Measurements from ENCODE around the gene NMNAT2. TPM values are rescaled to one million over a fixed set of nuclear protein-coding genes. Genes with fewer than 3 reads are reported as not detected.

The NMNAT2 gene
- total and polyA plus RNA-seq, 2 donors (not counting 3 experiments of a cell fraction or from before 2014, with no cell fraction given), result 0.28 to 0.38 TPM

DNA sequence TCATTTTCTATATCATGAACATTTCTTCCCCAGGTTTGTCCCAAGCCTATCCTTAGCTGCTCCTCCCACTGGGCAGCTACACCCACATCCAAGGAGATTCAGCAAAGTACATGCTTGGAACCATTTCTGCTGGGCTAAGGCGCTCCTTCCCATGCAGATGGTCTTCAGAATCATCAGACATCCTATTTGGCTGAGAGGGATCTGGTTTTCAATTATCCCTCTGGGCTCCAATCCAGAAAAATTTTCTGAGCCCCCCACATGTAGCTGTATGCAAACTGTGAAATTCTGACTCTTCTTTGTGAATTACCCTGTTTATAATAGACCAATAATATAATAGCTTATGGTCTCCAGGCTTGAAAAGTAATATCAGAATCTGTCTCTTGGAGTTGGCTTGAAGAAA lies 132.9 kb downstream of the NMNAT2 start:
- ChIA-PET POLR2A (no interaction called here), CTCF (no interaction called here)
- no TSS peak for BruUV-seq (replicated peaks)
- Histone ChIP-seq H4K20me1 (replicated peaks; ENCODE audit: control insufficient read depth, extremely low read depth, insufficient read depth, low read length) (no peaks in the 10 kb centered on the region), H3K9me3 (replicated peaks; ENCODE audit: control insufficient read depth, insufficient read depth, low read length) (no peaks in the 10 kb centered on the region), H3K27ac (ENCODE audit: insufficient read depth, low read depth, low read length) (no peak overlapping the region), H3K9me1 (replicated peaks; ENCODE audit: control insufficient read depth, extremely low read depth, insufficient read depth, low read length) (no peaks in the 10 kb centered on the region), H3K36me3 (ENCODE audit: control insufficient read depth in 2 of 2, extremely low read depth in 1 of 2, insufficient read depth in 2 of 2, low read length in 2 of 2) (no peaks in the 10 kb centered on the region), H3K9ac (replicated peaks; ENCODE audit: extremely low read depth, insufficient read depth, low read length) (no peak overlapping the region), H2AFZ (ENCODE audit: low read depth, low read length) (no peak overlapping the region), H3K4me1 (ENCODE audit: control insufficient read depth, extremely low read depth, insufficient read depth, low read length) (no peaks in the 10 kb centered on the region), H3K4me3 (replicated peaks in 1 of 3; ENCODE audit: insufficient read depth in 1 of 3, low read depth in 1 of 3, low read length in 3 of 3) (no peak overlapping the region), H3K27me3 (ENCODE audit: control insufficient read depth in 2 of 2, insufficient read depth in 2 of 2, low read length in 2 of 2) (no peaks in the 10 kb centered on the region), H3K4me2 (ENCODE audit: insufficient read depth, low read length) (no peak overlapping the region), H3K79me2 (ENCODE audit: control insufficient read depth, insufficient read depth, low read length) (no peaks in the 10 kb centered on the region)
- intact Hi-C loops (cut with micrococcal nuclease), result no loop called here
- TF ChIP-seq, protein P1, sequence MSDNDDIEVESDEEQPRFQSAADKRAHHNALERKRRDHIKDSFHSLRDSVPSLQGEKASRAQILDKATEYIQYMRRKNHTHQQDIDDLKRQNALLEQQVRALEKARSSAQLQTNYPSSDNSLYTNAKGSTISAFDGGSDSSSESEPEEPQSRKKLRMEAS (IDR thresholded peaks at IDR 0.05; ENCODE audit: insufficient read depth, insufficient read length), result no peak
- TF ChIP-seq EZH2 (IDR thresholded peaks at IDR 0.05; ENCODE audit: borderline replicate concordance, low read depth, low read length, severe bottlenecking), result no peak
- DNase-seq (ENCODE audit: low read depth, low spot score) (no peak), FAIRE-seq (no peak)
- dilution Hi-C loops (cut with MboI; ENCODE audit: extremely low pct_ligation_motif_present, low sequenced_read_pairs), result no loop called here

DNA sequence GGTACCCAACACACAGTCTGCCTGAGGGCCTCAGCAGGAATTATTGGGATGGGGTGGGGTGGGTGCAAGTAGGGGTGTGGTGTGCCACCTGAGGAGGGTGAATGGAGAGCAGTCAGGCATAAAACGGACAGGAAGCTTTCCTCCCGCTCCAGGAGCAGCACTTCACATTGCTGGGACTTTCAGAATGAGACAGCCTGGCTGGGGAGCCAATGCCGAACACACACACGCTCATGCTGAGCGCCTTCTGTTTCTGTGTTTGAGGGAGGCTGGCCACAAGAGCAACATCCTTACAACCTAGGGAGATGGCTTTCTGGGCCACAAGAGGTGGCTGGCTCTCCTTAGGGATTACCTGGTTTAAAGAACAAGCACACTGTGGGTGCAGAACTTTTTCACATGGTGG lies 134.1 kb downstream of the NMNAT2 start:
- H2AFZ ChIP-seq (ENCODE audit: low read depth, low read length), result no peak overlapping the region
- no TSS peak for BruUV-seq (replicated peaks)

More for the DNA sequence above, 134.1 kb downstream of the NMNAT2 start:
- H3K4me3 ChIP-seq (replicated peaks in 1 of 3; ENCODE audit: insufficient read depth in 1 of 3, low read depth in 1 of 3, low read length in 3 of 3), result no peak overlapping the region
- TF ChIP-seq JUN (IDR thresholded peaks at IDR 0.05; ENCODE audit: borderline replicate concordance, insufficient read depth, insufficient read length, low read depth) (no peak), POLR2AphosphoS5 (IDR thresholded peaks at IDR 0.05; ENCODE audit: insufficient read depth, low read depth, low read length) (no peak), FOS (IDR thresholded peaks at IDR 0.05; ENCODE audit: borderline replicate concordance, insufficient read depth, low read length) (no peak), POLR2A (IDR thresholded peaks at IDR 0.05; ENCODE audit: low read depth, low read length) (no peak), MYC (IDR thresholded peaks at IDR 0.05; ENCODE audit: low read depth, low read length) (no peak), GATA2 (IDR thresholded peaks at IDR 0.05; ENCODE audit: insufficient read depth, insufficient read length, low read depth, low read length) (no peak), CTCF (IDR thresholded peaks at IDR 0.05; ENCODE audit: extremely low read depth in 1 of 2, insufficient read depth in 1 of 2, low read depth in 1 of 2, low read length in 2 of 2) (no peak), EZH2 (IDR thresholded peaks at IDR 0.05; ENCODE audit: borderline replicate concordance, low read depth, low read length, severe bottlenecking) (no peak)
- TF ChIP-seq, protein P1 (IDR thresholded peaks at IDR 0.05; ENCODE audit: insufficient read depth, insufficient read length), result no peak
- no peaks in the 10 kb centered on the region for H3K27me3 ChIP-seq (ENCODE audit: control insufficient read depth in 2 of 2, insufficient read depth in 2 of 2, low read length in 2 of 2)
- no peak for FAIRE-seq
- H3K27ac ChIP-seq (ENCODE audit: insufficient read depth, low read depth, low read length), result no peak overlapping the region
- H3K79me2 ChIP-seq (ENCODE audit: control insufficient read depth, insufficient read depth, low read length), result no peaks in the 10 kb centered on the region
- CTCF ChIA-PET, result interaction anchor here (0.9 to 1.9 kb wide), 3 partner anchors 22 to 322 kb away, joined by 3 to 6 read pairs (median 3); no protein-coding TSS in a partner anchor
- H3K4me1 ChIP-seq (ENCODE audit: control insufficient read depth, extremely low read depth, insufficient read depth, low read length), result peaks cover 7% of the 10 kb centered on the region
- POLR2A ChIA-PET, result no interaction called here
- H3K4me2 ChIP-seq (ENCODE audit: insufficient read depth, low read length), result no peak overlapping the region
- dilution Hi-C loops (cut with MboI; ENCODE audit: extremely low pct_ligation_motif_present, low sequenced_read_pairs) (no loop called here), intact Hi-C loops (cut with micrococcal nuclease) (loop anchor here (5.0 kb wide), 1 partner anchor 633 kb away; no protein-coding TSS in a partner anchor)
- H3K9me3 ChIP-seq (replicated peaks; ENCODE audit: control insufficient read depth, insufficient read depth, low read length), result no peaks in the 10 kb centered on the region
- H3K9me1 ChIP-seq (replicated peaks; ENCODE audit: control insufficient read depth, extremely low read depth, insufficient read depth, low read length), result no peaks in the 10 kb centered on the region
- no peaks in the 10 kb centered on the region for H4K20me1 ChIP-seq (replicated peaks; ENCODE audit: control insufficient read depth, extremely low read depth, insufficient read depth, low read length)
- H3K36me3 ChIP-seq (ENCODE audit: control insufficient read depth in 2 of 2, extremely low read depth in 1 of 2, insufficient read depth in 2 of 2, low read length in 2 of 2), result no peaks in the 10 kb centered on the region
- DNase-seq (ENCODE audit: low read depth, low spot score), result no peak
- H3K9ac ChIP-seq (replicated peaks; ENCODE audit: extremely low read depth, insufficient read depth, low read length), result no peak overlapping the region
